Midbrain (tissue), 1 donor: ENCODE results near the gene PSMG4.
"Not testable (repeated sequence)": the region's sequence is repeated elsewhere in the genome, so short reads cannot be mapped to it uniquely, and the experiment has no call there.

ENCODE experiments used
- DNase-seq: peaks from one replicate; lab custom pipeline; 2025; lab: John Stamatoyannopoulos, UW

Gene PSMG4

GRCh38 chr6:3230256-3230882 is 28.4 kb upstream of the PSMG4 start:
- peak; percentile 61 for DNase-seq

GRCh38 chr6:3230900-3231246 is 27.9 kb upstream of the PSMG4 start:
- peak; percentile 61 for DNase-seq

GRCh38 chr6:3231247-3232016 is 27.3 kb upstream of the PSMG4 start:
- peak; percentile 76 for DNase-seq

GRCh38 chr6:3232017-3232945 is 26.5 kb upstream of the PSMG4 start:
- DNase-seq, result peak; percentile 66

GRCh38 chr6:3233321-3233720 is 25.4 kb upstream of the PSMG4 start:
- no peak for DNase-seq

- DNase-seq, result no peak
These were observed 24.8 kb upstream of the PSMG4 start for GRCh38 chr6:3233904-3234303.

- no peak for DNase-seq
These were observed 23.3 kb upstream of the PSMG4 start for GRCh38 chr6:3235486-3235885.

- DNase-seq, result no peak
These were observed 22.7 kb upstream of the PSMG4 start for GRCh38 chr6:3236005-3236404.

- DNase-seq, result no peak
These were observed 20.7 kb upstream of the PSMG4 start for GRCh38 chr6:3237761-3238662.

GRCh38 chr6:3239110-3239830 is 19.5 kb upstream of the PSMG4 start:
- DNase-seq, result no peak

GRCh38 chr6:3240595-3240994 is 18.2 kb upstream of the PSMG4 start:
- DNase-seq, result no peak

- DNase-seq, result not testable (repeated sequence)
These were observed 17.0 kb upstream of the PSMG4 start for GRCh38 chr6:3241745-3242144.

GRCh38 chr6:3242768-3243167 is 16.0 kb upstream of the PSMG4 start:
- DNase-seq, result no peak

GRCh38 chr6:3244003-3244831 is 14.5 kb upstream of the PSMG4 start:
- no peak for DNase-seq

- not testable (repeated sequence) for DNase-seq
These were observed 13.9 kb upstream of the PSMG4 start for GRCh38 chr6:3244832-3245161.

- no peak for DNase-seq
These were observed 13.5 kb upstream of the PSMG4 start for GRCh38 chr6:3245216-3245615.

- peak; percentile 94 for DNase-seq
These were observed 11.2 kb upstream of the PSMG4 start for GRCh38 chr6:3247255-3248146.

- no peak for DNase-seq
These were observed 8.9 kb upstream of the PSMG4 start for GRCh38 chr6:3249821-3250220.

GRCh38 chr6:3250231-3250675 is 8.5 kb upstream of the PSMG4 start:
- DNase-seq, result peak; percentile 37
